Smooth muscle cell (in vitro differentiated cells): Measurements from ENCODE around the gene MTAP. TPM values are rescaled to one million over a fixed set of nuclear protein-coding genes. Genes with fewer than 3 reads are reported as not detected.

Experiments used
- DNase-seq: peaks from one replicate; lab custom pipeline; 2025; ENCODE audit not compliant: unreplicated experiment; lab: John Stamatoyannopoulos, UW
- H2AFZ ChIP-seq: fragments of 200-600 bp; sonication (generic); 2 replicates; pipeline ENCODE4 v1.6.0; 2016; ENCODE audit warnings: antibody characterized with exemption, low read depth, mild to moderate bottlenecking
- H3F3A ChIP-seq: fragments of 200-600 bp; sonication (generic); 2 replicates; pipeline ENCODE4 v1.6.0; 2017; ENCODE audit warnings: antibody characterized with exemption, low read depth
- H3K27ac ChIP-seq: fragments of 200-600 bp; sonication (generic); 2 replicates; pipeline ENCODE4 v1.5.1; 2016; ENCODE audit warnings: low read depth, mild to moderate bottlenecking
- H3K27me3 ChIP-seq: fragments of 200-600 bp; sonication (generic); 2 replicates; pipeline ENCODE4 v1.6.1; 2016; ENCODE audit warnings: low read depth, mild to moderate bottlenecking
- H3K36me3 ChIP-seq: fragments of 200-600 bp; sonication (generic); 2 replicates; pipeline ENCODE4 v1.5.1; 2016; ENCODE audit warnings: low read depth
- H3K4me1 ChIP-seq: fragments of 200-600 bp; sonication (generic); 2 replicates; pipeline ENCODE4 v1.5.1; 2016; ENCODE audit warnings: low read depth
- H3K4me2 ChIP-seq: fragments of 200-600 bp; sonication (generic); 2 replicates; pipeline ENCODE4 v1.6.0; 2016; ENCODE audit warnings: mild to moderate bottlenecking
- H3K4me3 ChIP-seq: fragments of 200-600 bp; sonication (generic); 2 replicates; pipeline ENCODE4 v1.5.1; 2016; ENCODE audit warnings: mild to moderate bottlenecking
- H3K79me2 ChIP-seq: fragments of 200-600 bp; sonication (generic); 2 replicates; pipeline ENCODE4 v1.6.0; 2016; ENCODE audit warnings: low read depth, mild to moderate bottlenecking
- H3K9ac ChIP-seq: fragments of 200-600 bp; sonication (generic); 2 replicates; pipeline ENCODE4 v1.6.0; 2016; ENCODE audit warnings: low read depth
- H3K9me3 ChIP-seq: fragments of 200-600 bp; sonication (generic); replicated peaks from 2 replicates; pipeline ENCODE4 v1.5.1; 2016; ENCODE audit warnings: low read depth
- H4K20me1 ChIP-seq: fragments of 200-600 bp; sonication (generic); 2 replicates; pipeline ENCODE4 v1.6.0; 2016; ENCODE audit warnings: low read depth
- CTCF ChIP-seq: fragments of 200-600 bp; sonication (generic); IDR thresholded peaks from 2 replicates; pipeline ENCODE4 v1.5.1; 2017; ENCODE audit warnings: borderline replicate concordance, mild to moderate bottlenecking, antibody characterized with exemption; ENCODE audit not compliant: insufficient read depth, poor library complexity, severe bottlenecking
- WGBS: methylation state at CpG from one replicate; pipeline ENCODE4 v1.1.7; 2016; ENCODE audit warnings: low lambda C conversion rate; 5-methylcytosine and 5-hydroxymethylcytosine counted together
- polyA plus RNA-seq: library from polyadenylated mRNA; unstranded; fragments of >200 nt; fragmentation: Nextera tagmentation; extraction: Ambion mirVana; gene quantifications from 2 replicates; pipeline ENCODE4 v1.2.1, GENCODE V29; 2016
- total RNA-seq: library from RNA; depleted of rRNA; stranded (reverse); fragments of >200 nt; gene quantifications from 2 replicates; pipeline ENCODE4 v1.2.3, GENCODE V29; 2014

Gene MTAP
- total and polyA plus RNA-seq, 2 experiments from 2014 or later = 19.1 to 39.6 TPM

- no peak overlapping the region for H3K4me3 ChIP-seq
- peak overlapping the region; percentile 26 for H3K4me2 ChIP-seq
- no peak for TF ChIP-seq CTCF
- 42% methylated on average over 4 of the region's 4 CpGs for WGBS
- no peaks in the 10 kb centered on the region for H4K20me1 ChIP-seq
- H3K9ac ChIP-seq = no peak overlapping the region
- peaks cover 17% of the 10 kb centered on the region for H3K27me3 ChIP-seq
- H2AFZ ChIP-seq = no peak overlapping the region
- H3F3A ChIP-seq = no peaks in the 10 kb centered on the region
- no peaks in the 10 kb centered on the region for H3K4me1 ChIP-seq
- H3K79me2 ChIP-seq = no peaks in the 10 kb centered on the region
- H3K9me3 ChIP-seq = no peaks in the 10 kb centered on the region
- no peak for DNase-seq
- H3K36me3 ChIP-seq = no peaks in the 10 kb centered on the region
- H3K27ac ChIP-seq = no peak overlapping the region
Observed at GRCh38 chr9:21761309-21761901, 41.0 kb upstream of the MTAP start.

- H3K27me3 ChIP-seq = peaks cover 12% of the 10 kb centered on the region
- 84% methylated on average over 3 of the region's 3 CpGs for WGBS
- no peak overlapping the region for H3K27ac ChIP-seq
- H3K36me3 ChIP-seq = no peaks in the 10 kb centered on the region
- H2AFZ ChIP-seq = no peak overlapping the region
- H3F3A ChIP-seq = no peaks in the 10 kb centered on the region
- no peaks in the 10 kb centered on the region for H3K4me1 ChIP-seq
- no peak for DNase-seq
- no peak overlapping the region for H3K9ac ChIP-seq
- H3K4me3 ChIP-seq = no peak overlapping the region
- H3K79me2 ChIP-seq = no peaks in the 10 kb centered on the region
- H3K9me3 ChIP-seq = no peaks in the 10 kb centered on the region
- no peak for TF ChIP-seq CTCF
- H3K4me2 ChIP-seq = peak overlapping the region; percentile 26
- no peaks in the 10 kb centered on the region for H4K20me1 ChIP-seq
Observed at GRCh38 chr9:21762064-21762463, 40.4 kb upstream of the MTAP start.

GRCh38 chr9:21764846-21765245, 37.6 kb upstream of the MTAP start:
- Histone ChIP-seq H3K36me3 (no peaks in the 10 kb centered on the region), H3K27ac (peak overlapping the region; percentile 45), H3K9me3 (no peaks in the 10 kb centered on the region), H2AFZ (no peak overlapping the region), H3K4me2 (no peak overlapping the region), H3K9ac (no peak overlapping the region), H3K27me3 (peaks cover 12% of the 10 kb centered on the region), H3K4me1 (no peaks in the 10 kb centered on the region), H3F3A (no peaks in the 10 kb centered on the region), H3K79me2 (no peaks in the 10 kb centered on the region), H4K20me1 (no peaks in the 10 kb centered on the region), H3K4me3 (no peak overlapping the region)
- WGBS = 23% methylated on average over 3 of the region's 3 CpGs
- TF ChIP-seq CTCF = no peak
- DNase-seq = no peak

- Histone ChIP-seq H3K27ac (no peak overlapping the region), H3K4me1 (no peaks in the 10 kb centered on the region), H3K36me3 (no peaks in the 10 kb centered on the region), H3F3A (peaks cover 4% of the 10 kb centered on the region), H3K9me3 (no peaks in the 10 kb centered on the region), H3K9ac (no peak overlapping the region), H2AFZ (no peak overlapping the region), H3K4me2 (no peak overlapping the region), H3K79me2 (no peaks in the 10 kb centered on the region), H3K4me3 (no peak overlapping the region), H3K27me3 (peaks cover 8% of the 10 kb centered on the region), H4K20me1 (no peaks in the 10 kb centered on the region)
- TF ChIP-seq CTCF = no peak
- 63% methylated on average over 2 of the region's 2 CpGs for whole genome bisulfite sequencing
- no peak for DNase-seq
Observed at GRCh38 chr9:21766096-21766495, 36.3 kb upstream of the MTAP start.
